Epithelial cell of prostate (primary cell): ENCODE data around the gene CMTM8.
A peak's percentile ranks its signal among the peaks of the same experiment; 100 is the strongest.
"Not testable (repeated sequence)": the region's sequence is repeated elsewhere in the genome, so short reads cannot be mapped to it uniquely, and the experiment has no call there.

Experiments used
- DNase-seq: peaks from one replicate; pipeline ENCODE4 v3.0.0-alpha.2; 2011; ENCODE audit warnings: low read depth, low spot score
- H3K27ac ChIP-seq: fragments of 450-650 bp; 2 replicates; pipeline ENCODE4 v1.5.1; 2017; ENCODE audit warnings: mild to moderate bottlenecking

Gene CMTM8

GRCh38 chr3:32371461-32372212 is 133.2 kb downstream of the CMTM8 start:
- H3K27ac ChIP-seq, result no peak overlapping the region
- DNase-seq, result no peak

GRCh38 chr3:32372213-32372490 is 133.7 kb downstream of the CMTM8 start:
- no peak overlapping the region for H3K27ac ChIP-seq
- DNase-seq, result no peak

GRCh38 chr3:32373276-32373675 is 134.8 kb downstream of the CMTM8 start:
- no peak overlapping the region for H3K27ac ChIP-seq

GRCh38 chr3:32373844-32374243 is 135.4 kb downstream of the CMTM8 start:
- DNase-seq, result no peak

More at GRCh38 chr3:32373276-32373675, 134.8 kb downstream of the CMTM8 start:
- DNase-seq, result no peak

GRCh38 chr3:32374788-32375595 is 136.5 kb downstream of the CMTM8 start:
- DNase-seq, result no peak
- no peak overlapping the region for H3K27ac ChIP-seq

More at GRCh38 chr3:32373844-32374243, 135.4 kb downstream of the CMTM8 start:
- H3K27ac ChIP-seq, result no peak overlapping the region

- no peak overlapping the region for H3K27ac ChIP-seq
- no peak for DNase-seq
Measured at GRCh38 chr3:32375596-32375930, 137.1 kb downstream of the CMTM8 start.

GRCh38 chr3:32376115-32376514 is 137.6 kb downstream of the CMTM8 start:
- DNase-seq, result no peak
- no peak overlapping the region for H3K27ac ChIP-seq

- DNase-seq, result no peak
- no peak overlapping the region for H3K27ac ChIP-seq
Measured at GRCh38 chr3:32379831-32380500, 141.5 kb downstream of the CMTM8 start.

GRCh38 chr3:32381922-32382321 is 143.4 kb downstream of the CMTM8 start:
- H3K27ac ChIP-seq, result no peak overlapping the region
- DNase-seq, result no peak

- no peak overlapping the region for H3K27ac ChIP-seq
- no peak for DNase-seq
Measured at GRCh38 chr3:32383136-32383711, 144.7 kb downstream of the CMTM8 start.

GRCh38 chr3:32384938-32385337 is 146.5 kb downstream of the CMTM8 start:
- H3K27ac ChIP-seq, result no peak overlapping the region
- DNase-seq, result no peak

GRCh38 chr3:32387512-32387911 is 149.0 kb downstream of the CMTM8 start:
- H3K27ac ChIP-seq, result no peak overlapping the region
- no peak for DNase-seq

- H3K27ac ChIP-seq, DNase-seq: not testable (repeated sequence)
Measured at GRCh38 chr3:32389577-32389976, 151.1 kb downstream of the CMTM8 start.

GRCh38 chr3:32391643-32392535 is 153.4 kb downstream of the CMTM8 start, which contains the start of gene CMTM7:
Gene CMTM7, plus strand, starts transcription at chr3:32391853. Its CDS starts 54 bp downstream, at chr3:32391907.
- no peak for DNase-seq

GRCh38 chr3:32392536-32393302 is 154.2 kb downstream of the CMTM8 start:
- DNase-seq, result no peak
- peak overlapping the region; percentile 25 for H3K27ac ChIP-seq

More at GRCh38 chr3:32391643-32392535, 153.4 kb downstream of the CMTM8 start, which contains the start of gene CMTM7:
- H3K27ac ChIP-seq, result peak within 1 kb of the TSS; percentile 25

- no peak overlapping the region for H3K27ac ChIP-seq
- DNase-seq, result no peak
Measured at GRCh38 chr3:32395496-32395895, 157.0 kb downstream of the CMTM8 start.

- no peak for DNase-seq
- H3K27ac ChIP-seq, result no peak overlapping the region
Measured at GRCh38 chr3:32397941-32398340, 159.5 kb downstream of the CMTM8 start.

GRCh38 chr3:32398531-32398930 is 160.1 kb downstream of the CMTM8 start:
- H3K27ac ChIP-seq, result no peak overlapping the region
- no peak for DNase-seq

GRCh38 chr3:32399030-32399620 is 160.6 kb downstream of the CMTM8 start:
- no peak for DNase-seq
- no peak overlapping the region for H3K27ac ChIP-seq
